Adrenal gland (tissue), 5 donors: ENCODE measurements around the gene SHISA8.
"Not testable (repeated sequence)": the region's sequence is repeated elsewhere in the genome, so short reads cannot be mapped to it uniquely, and the experiment has no call there.

Source experiments
- CTCF ChIP-seq, 6 experiments: fragments of 450-650 bp in 4 of 6; fragments of 200-600 bp in 2 of 6; sonication (generic) in 1 of 6; IDR thresholded peaks; 1 replicate in 5 of 6; 2 replicates in 1 of 6; pipeline versions ENCODE4 v1.5.1 to v1.8.0; 2016 to 2021; ENCODE audit warnings: antibody characterized with exemption in 6 of 6, mild to moderate bottlenecking in 2 of 6, moderate library complexity in 1 of 6
- POLR2A ChIP-seq, 2 donors: fragments of 450-650 bp; IDR thresholded peaks; one replicate each; pipeline ENCODE4 v1.6.1; 2017; ENCODE audit warnings: antibody characterized with exemption in 2 of 2, mild to moderate bottlenecking in 2 of 2, moderate library complexity in 1 of 2
- donor health status: DM: no; HTN: no; CAD: no.

GRCh38 chr22:41948928-41949296, 34.0 kb upstream of the SHISA8 start:
- TF ChIP-seq CTCF, POLR2A (IDR thresholded peaks at IDR 0.05): not testable (repeated sequence)
